ENCODE results near the gene GOLPH3L. TPM values are rescaled to one million over a fixed set of nuclear protein-coding genes. Genes with fewer than 3 reads are reported as not detected.
A peak's percentile ranks its signal among the peaks of the same experiment; 100 is the strongest.
"Not testable (repeated sequence)": the region's sequence is repeated elsewhere in the genome, so short reads cannot be mapped to it uniquely, and the experiment has no call there.

GOLPH3L gene
- 17.5 TPM for polyA plus RNA-seq (ENCODE audit: insufficient read length)

GRCh38 chr1:150696995-150697927, at the start of gene GOLPH3L:
Gene GOLPH3L (minus strand): TSS chr1:150697154. CDS start chr1:150694838, 2,316 bp downstream.
- peak; percentile 99 for DNase-seq (ENCODE audit: low read depth)

GRCh38 chr1:150730130-150730721, 33.3 kb upstream of the GOLPH3L start:
- no peak for DNase-seq (ENCODE audit: low read depth)

GRCh38 chr1:150724336-150724735, 27.4 kb upstream of the GOLPH3L start:
- no peak for DNase-seq (ENCODE audit: low read depth)

GRCh38 chr1:150720703-150721102, 23.7 kb upstream of the GOLPH3L start, which contains the start of gene HORMAD1:
Gene HORMAD1 (minus strand): TSS chr1:150720895. CDS start chr1:150719505, 1,390 bp downstream.
- DNase-seq (ENCODE audit: low read depth): no peak

- no peak for DNase-seq (ENCODE audit: low read depth)
These were observed 23.1 kb upstream of the GOLPH3L start for GRCh38 chr1:150720098-150720497.

DNA sequence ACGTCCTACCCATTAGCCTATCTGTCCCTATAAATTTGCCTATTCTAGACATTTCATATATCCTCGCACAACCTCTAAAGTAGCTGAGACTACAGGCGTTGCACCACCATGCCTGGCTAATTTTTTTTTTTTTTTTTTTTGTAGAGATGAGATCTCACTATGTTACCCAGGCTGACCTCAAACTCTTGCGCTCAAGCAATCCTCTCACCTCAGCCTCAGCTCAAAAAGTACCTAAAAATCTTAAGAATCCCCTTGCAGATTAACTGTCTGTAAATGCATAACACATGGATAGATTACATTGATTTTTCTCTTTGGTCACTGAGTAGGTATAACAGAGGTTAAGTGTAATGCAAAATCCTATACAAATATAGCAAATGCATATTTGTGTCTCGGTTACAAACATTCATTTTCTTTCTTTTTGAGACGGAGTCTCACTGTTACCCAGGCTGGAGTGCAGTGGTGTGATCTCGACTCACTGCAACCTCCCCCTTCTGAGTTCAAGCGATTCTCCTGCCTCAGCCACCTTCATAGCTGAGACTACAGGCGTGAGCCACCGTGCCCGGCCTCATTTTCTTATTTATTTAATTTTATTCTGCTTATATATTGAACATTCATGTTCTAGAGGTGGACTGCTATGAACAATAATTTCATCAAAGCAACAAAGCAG, 21.4 kb upstream of the GOLPH3L start:
- no peak for DNase-seq (ENCODE audit: low read depth)

GRCh38 chr1:150709031-150709430, 12.1 kb upstream of the GOLPH3L start:
- DNase-seq (ENCODE audit: low read depth): not testable (repeated sequence)

- DNase-seq (ENCODE audit: low read depth): no peak
These were observed 11.6 kb upstream of the GOLPH3L start for GRCh38 chr1:150708595-150708994.

GRCh38 chr1:150706091-150706490, 9.1 kb upstream of the GOLPH3L start:
- no peak for DNase-seq (ENCODE audit: low read depth)

DNA sequence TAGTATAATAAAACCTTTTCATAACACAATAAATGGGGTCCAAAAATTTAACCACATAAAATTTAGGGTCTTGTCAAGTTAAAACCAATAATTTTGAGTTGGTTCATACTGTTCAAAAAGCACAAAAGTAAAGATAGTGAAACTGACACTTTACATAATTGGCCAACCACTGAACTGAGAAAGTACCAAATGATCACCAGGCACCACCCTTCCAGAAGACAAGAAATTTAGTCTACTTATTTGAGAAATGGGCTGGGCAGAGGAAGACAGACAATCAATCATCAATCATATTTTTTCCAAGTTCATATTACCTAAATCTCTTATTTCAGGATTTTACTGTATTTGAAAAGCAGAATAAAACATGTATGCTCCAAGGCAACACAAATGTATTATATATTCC, 6.5 kb upstream of the GOLPH3L start:
- no peak for DNase-seq (ENCODE audit: low read depth)

DNA sequence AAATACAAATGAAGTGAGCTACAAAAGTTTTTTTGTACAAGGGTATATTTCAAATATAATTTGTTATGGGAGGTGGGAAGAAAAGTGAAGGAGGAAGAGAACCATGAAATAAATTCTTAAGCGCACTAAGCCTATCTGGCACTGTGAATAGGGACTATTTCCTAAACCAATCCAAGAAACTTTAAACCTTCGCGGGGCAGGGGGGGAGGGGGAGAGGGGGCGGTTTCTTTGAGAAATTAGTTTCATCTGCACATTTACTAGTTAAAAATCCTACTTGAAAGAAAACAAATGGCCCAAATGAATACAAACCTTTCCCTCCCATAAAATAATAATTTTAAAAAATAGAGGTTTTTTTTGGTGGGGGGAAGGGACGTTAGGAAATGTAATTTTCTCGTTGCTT, 364 bp downstream of the GOLPH3L start:
- no peak for DNase-seq (ENCODE audit: low read depth)

DNA sequence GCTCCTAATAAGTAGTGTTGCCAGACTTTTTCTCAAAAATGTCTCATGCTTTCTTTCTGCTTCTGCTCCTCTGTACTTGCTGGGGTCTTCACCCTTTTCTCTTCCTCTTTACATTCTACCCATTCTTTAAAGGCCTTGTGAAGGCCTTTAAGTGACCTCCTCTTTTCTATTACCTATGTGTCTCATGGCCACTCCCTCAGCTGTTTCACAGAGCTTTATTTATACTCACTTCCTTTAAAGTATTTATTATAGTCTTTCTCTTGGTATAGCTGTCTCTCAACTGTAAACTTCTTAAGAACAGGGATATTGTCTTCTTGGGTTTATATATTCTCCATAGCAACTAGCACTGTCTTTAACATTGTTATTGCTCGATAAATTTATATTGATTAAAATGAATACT, 792 bp downstream of the GOLPH3L start:
- no peak for DNase-seq (ENCODE audit: low read depth)

- no peak for DNase-seq (ENCODE audit: low read depth)
These were observed 1.4 kb downstream of the GOLPH3L start for GRCh38 chr1:150695561-150695960.

GRCh38 chr1:150692720-150693119, 4.2 kb downstream of the GOLPH3L start:
- no peak for DNase-seq (ENCODE audit: low read depth)

- no peak for DNase-seq (ENCODE audit: low read depth)
These were observed 8.2 kb downstream of the GOLPH3L start for GRCh38 chr1:150688763-150689162.

GRCh38 chr1:150686275-150686674, 10.7 kb downstream of the GOLPH3L start:
- no peak for DNase-seq (ENCODE audit: low read depth)

- DNase-seq (ENCODE audit: low read depth): no peak
These were observed 13.0 kb downstream of the GOLPH3L start for GRCh38 chr1:150683914-150684313.

DNA sequence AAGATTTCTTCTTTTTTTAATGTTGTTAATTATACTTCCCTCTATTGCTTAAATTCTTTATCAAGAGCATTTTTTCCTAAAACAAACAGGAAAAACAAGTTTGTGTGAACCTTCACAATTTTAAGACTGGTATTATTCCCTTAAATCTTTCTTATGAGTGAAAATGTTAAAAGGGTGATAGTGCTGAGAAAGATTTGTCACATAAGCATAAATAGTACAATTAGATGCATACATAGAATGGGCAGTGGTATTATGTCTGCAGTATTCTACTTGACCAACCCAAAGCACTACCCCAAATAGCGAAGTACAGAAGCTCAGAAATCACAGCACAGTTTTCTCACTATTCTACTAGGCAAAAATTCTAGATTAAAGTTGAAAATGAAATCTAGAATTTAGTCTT, 18.0 kb downstream of the GOLPH3L start:
- no peak for DNase-seq (ENCODE audit: low read depth)

DNA sequence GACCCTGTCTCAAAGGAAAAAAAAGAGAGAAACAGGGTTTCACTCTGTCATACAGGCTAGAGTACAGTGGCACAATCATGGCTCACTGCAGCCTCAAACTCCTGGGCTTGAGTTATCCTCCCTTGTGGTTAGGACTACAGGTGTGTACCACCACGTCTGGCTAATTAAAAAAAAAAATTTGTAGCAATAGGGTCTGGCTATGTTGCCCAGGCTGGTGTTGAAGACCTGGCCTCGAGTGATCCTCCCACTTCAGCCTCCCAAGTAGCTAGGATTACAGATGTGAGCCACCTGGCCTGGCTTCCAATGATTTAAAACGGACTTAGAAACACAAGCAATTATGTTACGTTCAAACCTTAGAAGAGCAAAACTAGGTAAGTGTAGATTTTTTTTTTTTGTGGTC, 22.1 kb downstream of the GOLPH3L start:
- no peak for DNase-seq (ENCODE audit: low read depth)

GRCh38 chr1:150663321-150663720, 33.6 kb downstream of the GOLPH3L start:
- DNase-seq (ENCODE audit: low read depth): no peak

GRCh38 chr1:150662811-150663210, 34.1 kb downstream of the GOLPH3L start:
- no peak for DNase-seq (ENCODE audit: low read depth)

GRCh38 chr1:150661156-150661555, 35.8 kb downstream of the GOLPH3L start:
- no peak for DNase-seq (ENCODE audit: low read depth)

All from forelimb muscle (tissue), 1 donor.